HepG2 (cell line): ENCODE measurements around the gene WDR5B. TPM values are rescaled to one million over a fixed set of nuclear protein-coding genes. Genes with fewer than 3 reads are reported as not detected.

Source experiments
- ARNT ChIP-seq: fragments of 450-650 bp; IDR thresholded peaks from 2 replicates; pipeline ENCODE4 v1.6.1; 2017
- BORCS8-MEF2B ChIP-seq: sonication (generic); formaldehyde crosslinking; IDR thresholded peaks from 2 replicates; pipeline ENCODE4 v1.8.0; 2022; ENCODE audit warnings: mild to moderate bottlenecking, missing genetic modification reagents
- GTF3A ChIP-seq: sonication (generic); formaldehyde crosslinking; conservative IDR thresholded peaks from 2 replicates; pipeline ENCODE4 v1.4.0; 2020; ENCODE audit warnings: mild to moderate bottlenecking, missing genetic modification reagents
- NR2F6 ChIP-seq, 2 experiments: IDR thresholded peaks; 2 replicates each; pipeline ENCODE4 v1.6.1; 2016; ENCODE audit warnings: antibody characterized with exemption in 1 of 2, mild to moderate bottlenecking in 1 of 2
- POGZ ChIP-seq: sonication (generic); formaldehyde crosslinking; IDR thresholded peaks from 2 replicates; pipeline ENCODE4 v1.4.0; 2020; ENCODE audit warnings: mild to moderate bottlenecking, missing genetic modification reagents
- RARG ChIP-seq: sonication (generic); formaldehyde crosslinking; IDR thresholded peaks from 2 replicates; pipeline ENCODE4 v1.4.0; 2020; ENCODE audit warnings: low read depth, mild to moderate bottlenecking, missing genetic modification reagents
- RORA ChIP-seq: sonication (generic); formaldehyde crosslinking; IDR thresholded peaks from 2 replicates; pipeline ENCODE4 v1.5.0; 2020; ENCODE audit warnings: mild to moderate bottlenecking, missing genetic modification reagents, moderate library complexity
- SYNCRIP ChIP-seq: fragments of 200-400 bp; formaldehyde crosslinking; IDR thresholded peaks from 2 replicates; pipeline ENCODE4 v1.6.1; 2018; ENCODE audit warnings: mild to moderate bottlenecking, low read depth, low read length; ENCODE audit not compliant: insufficient read depth
- ZNF282 ChIP-seq: fragments of 450-650 bp; IDR thresholded peaks from 2 replicates; pipeline ENCODE4 v1.6.1; 2018; ENCODE audit not compliant: partially characterized antibody
- ZNF496 ChIP-seq: sonication (generic); formaldehyde crosslinking; IDR thresholded peaks from 2 replicates; pipeline ENCODE4 v1.8.1; 2023; ENCODE audit warnings: mild to moderate bottlenecking, moderate library complexity, missing genetic modification reagents; ENCODE audit not compliant: insufficient replicate concordance
- ZNF776 ChIP-seq: sonication (generic); formaldehyde crosslinking; IDR thresholded peaks from 2 replicates; pipeline ENCODE4 v1.4.0; 2020; ENCODE audit warnings: mild to moderate bottlenecking, missing genetic modification reagents
- ZNF790 ChIP-seq: sonication (generic); formaldehyde crosslinking; IDR thresholded peaks from 2 replicates; pipeline ENCODE4 v1.8.0; 2022; ENCODE audit warnings: missing genetic modification reagents, mild to moderate bottlenecking, borderline replicate concordance
- ZNF883 ChIP-seq: sonication (generic); formaldehyde crosslinking; IDR thresholded peaks from 2 replicates; pipeline ENCODE4 v1.5.1; 2020; ENCODE audit warnings: mild to moderate bottlenecking, missing genetic modification reagents; ENCODE audit errors: not compliant biosample characterization
- polyA plus RNA-seq, 8 experiments: library from polyadenylated mRNA; depleted of rRNA in 3 of 8; stranded (reverse) in 7 of 8; unstranded in 1 of 8; fragments of >200 nt; fragmentation: Illumina TruSeq in 4 of 8; extraction: Trizol in 4 of 8; gene quantifications; 2 replicates each; pipeline versions ENCODE4 v1.2.1 to v1.2.3, GENCODE V29; 2011 to 2016; ENCODE audit warnings: low read depth in 4 of 8, missing spikeins in 1 of 8, mixed read lengths in 1 of 8; ENCODE audit not compliant: insufficient read depth in 1 of 8
- total RNA-seq, 5 experiments: library from RNA; depleted of rRNA; stranded (reverse); fragments of >200 nt; fragmentation: Illumina TruSeq; extraction: Trizol; gene quantifications; 2 replicates each; pipeline ENCODE4 v1.2.3, GENCODE V29; 2016; ENCODE audit warnings: low read depth in 1 of 5
- TF ChIP-seq, protein P1 (sequence below): sonication (generic); formaldehyde crosslinking; IDR thresholded peaks from 2 replicates; pipeline ENCODE4 v1.8.0; 2022; ENCODE audit warnings: mild to moderate bottlenecking, missing genetic modification reagents; ENCODE audit not compliant: insufficient replicate concordance
- TF ChIP-seq, protein P2 (sequence below): sonication (generic); formaldehyde crosslinking; IDR thresholded peaks from 2 replicates; pipeline ENCODE4 v1.9.0; 2021; ENCODE audit warnings: missing genetic modification reagents, mild to moderate bottlenecking, borderline replicate concordance
- TF ChIP-seq, protein P3 (sequence below): sonication (generic); formaldehyde crosslinking; IDR thresholded peaks from 2 replicates; pipeline ENCODE4 v1.5.0; 2020; ENCODE audit warnings: missing genetic modification reagents
- TF ChIP-seq, protein P4 (sequence below): sonication (generic); formaldehyde crosslinking; conservative IDR thresholded peaks from 2 replicates; pipeline ENCODE4 v1.4.0; 2020; ENCODE audit warnings: missing genetic modification reagents
- TF ChIP-seq, protein P5 (sequence below): sonication (generic); formaldehyde crosslinking; IDR thresholded peaks from 2 replicates; pipeline ENCODE4 v1.8.0; 2022; ENCODE audit warnings: mild to moderate bottlenecking, missing genetic modification reagents, borderline replicate concordance

WDR5B gene
- total and polyA plus RNA-seq, 2 of the 13 experiments (the other 11 are each of a cell fraction or from before 2014, with no cell fraction given): 2.5 to 3.6 TPM

DNA sequence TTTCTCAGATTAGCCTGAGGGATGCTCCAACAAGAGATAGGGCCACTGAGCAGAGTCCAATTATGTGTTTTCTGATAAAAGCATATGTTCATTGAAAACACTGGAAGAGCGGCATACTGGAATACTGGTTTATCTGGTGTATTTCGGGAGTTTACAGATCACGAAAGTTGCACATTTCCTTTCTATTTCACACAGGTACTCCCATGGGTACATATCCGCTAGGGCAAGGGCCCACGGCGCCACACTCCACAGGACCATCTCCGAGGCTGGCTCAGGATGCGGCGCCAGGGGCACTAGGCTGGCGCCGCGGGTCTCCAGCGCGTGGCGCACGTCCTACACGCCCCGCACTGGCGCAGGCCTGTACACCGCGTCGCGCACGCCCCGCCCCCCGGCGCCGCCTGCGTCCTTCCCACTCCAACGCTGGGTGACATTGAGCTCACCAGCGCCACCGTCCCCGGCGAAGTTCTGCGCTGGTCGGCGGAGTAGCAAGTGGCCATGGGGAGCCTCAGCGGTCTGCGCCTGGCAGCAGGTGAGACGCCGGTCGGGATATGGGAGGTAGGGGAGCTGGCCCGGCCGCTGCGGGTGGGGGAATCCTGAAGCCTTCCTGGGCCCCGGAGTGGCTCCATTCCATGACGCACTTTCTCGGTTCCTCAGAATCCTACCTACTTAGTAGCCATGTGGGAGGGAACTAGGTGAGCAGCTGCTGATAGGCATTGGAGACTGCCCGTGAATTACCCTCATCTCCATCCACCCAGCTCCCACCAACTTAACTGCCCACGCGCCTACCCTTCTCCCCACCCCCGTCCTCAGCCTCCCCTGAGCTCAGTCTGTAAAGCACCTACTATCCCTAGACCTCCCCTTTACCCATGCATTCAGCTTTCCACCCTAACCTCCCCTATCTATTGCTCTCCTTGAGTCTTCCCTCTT lies 31.8 kb downstream of the WDR5B start, which contains the start of gene FAM162A (continued):
- TF ChIP-seq, protein P1, sequence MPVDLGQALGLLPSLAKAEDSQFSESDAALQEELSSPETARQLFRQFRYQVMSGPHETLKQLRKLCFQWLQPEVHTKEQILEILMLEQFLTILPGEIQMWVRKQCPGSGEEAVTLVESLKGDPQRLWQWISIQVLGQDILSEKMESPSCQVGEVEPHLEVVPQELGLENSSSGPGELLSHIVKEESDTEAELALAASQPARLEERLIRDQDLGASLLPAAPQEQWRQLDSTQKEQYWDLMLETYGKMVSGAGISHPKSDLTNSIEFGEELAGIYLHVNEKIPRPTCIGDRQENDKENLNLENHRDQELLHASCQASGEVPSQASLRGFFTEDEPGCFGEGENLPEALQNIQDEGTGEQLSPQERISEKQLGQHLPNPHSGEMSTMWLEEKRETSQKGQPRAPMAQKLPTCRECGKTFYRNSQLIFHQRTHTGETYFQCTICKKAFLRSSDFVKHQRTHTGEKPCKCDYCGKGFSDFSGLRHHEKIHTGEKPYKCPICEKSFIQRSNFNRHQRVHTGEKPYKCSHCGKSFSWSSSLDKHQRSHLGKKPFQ (CRISPR knock-in tag): peak; percentile 84
- TF ChIP-seq ZNF496 (CRISPR knock-in tag): no peak
- no peak for TF ChIP-seq NR2F6 (IDR thresholded peaks at IDR 0.05)
- peak; percentile 80 for TF ChIP-seq NR2F6 (CRISPR knock-in tag; IDR thresholded peaks at IDR 0.05)
- 0 out of 2 replicates have a peak, but pooled peaks have one; percentile 19 for TF ChIP-seq RORA (CRISPR knock-in tag)
- 0 out of 2 replicates have a peak, but pooled peaks have one; percentile 70 for TF ChIP-seq ZNF790 (CRISPR knock-in tag)
- TF ChIP-seq, protein P2, sequence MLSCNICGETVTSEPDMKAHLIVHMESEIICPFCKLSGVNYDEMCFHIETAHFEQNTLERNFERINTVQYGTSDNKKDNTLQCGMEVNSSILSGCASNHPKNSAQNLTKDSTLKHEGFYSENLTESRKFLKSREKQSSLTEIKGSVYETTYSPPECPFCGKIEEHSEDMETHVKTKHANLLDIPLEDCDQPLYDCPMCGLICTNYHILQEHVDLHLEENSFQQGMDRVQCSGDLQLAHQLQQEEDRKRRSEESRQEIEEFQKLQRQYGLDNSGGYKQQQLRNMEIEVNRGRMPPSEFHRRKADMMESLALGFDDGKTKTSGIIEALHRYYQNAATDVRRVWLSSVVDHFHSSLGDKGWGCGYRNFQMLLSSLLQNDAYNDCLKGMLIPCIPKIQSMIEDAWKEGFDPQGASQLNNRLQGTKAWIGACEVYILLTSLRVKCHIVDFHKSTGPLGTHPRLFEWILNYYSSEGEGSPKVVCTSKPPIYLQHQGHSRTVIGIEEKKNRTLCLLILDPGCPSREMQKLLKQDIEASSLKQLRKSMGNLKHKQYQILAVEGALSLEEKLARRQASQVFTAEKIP (CRISPR knock-in tag): no peak
- TF ChIP-seq RARG: no peak
- TF ChIP-seq ZNF883 (CRISPR knock-in tag): peak; percentile 82
- TF ChIP-seq, protein P3, sequence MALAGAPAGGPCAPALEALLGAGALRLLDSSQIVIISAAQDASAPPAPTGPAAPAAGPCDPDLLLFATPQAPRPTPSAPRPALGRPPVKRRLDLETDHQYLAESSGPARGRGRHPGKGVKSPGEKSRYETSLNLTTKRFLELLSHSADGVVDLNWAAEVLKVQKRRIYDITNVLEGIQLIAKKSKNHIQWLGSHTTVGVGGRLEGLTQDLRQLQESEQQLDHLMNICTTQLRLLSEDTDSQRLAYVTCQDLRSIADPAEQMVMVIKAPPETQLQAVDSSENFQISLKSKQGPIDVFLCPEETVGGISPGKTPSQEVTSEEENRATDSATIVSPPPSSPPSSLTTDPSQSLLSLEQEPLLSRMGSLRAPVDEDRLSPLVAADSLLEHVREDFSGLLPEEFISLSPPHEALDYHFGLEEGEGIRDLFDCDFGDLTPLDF: peak; percentile 66; the same call in 1 of the 2 replicates
- 0 out of 2 replicates have a peak, but pooled peaks have one; percentile 49 for TF ChIP-seq GTF3A (CRISPR knock-in tag)
- TF ChIP-seq ZNF282: no peak
- peak; percentile 92 for TF ChIP-seq POGZ
- TF ChIP-seq, protein P4, sequence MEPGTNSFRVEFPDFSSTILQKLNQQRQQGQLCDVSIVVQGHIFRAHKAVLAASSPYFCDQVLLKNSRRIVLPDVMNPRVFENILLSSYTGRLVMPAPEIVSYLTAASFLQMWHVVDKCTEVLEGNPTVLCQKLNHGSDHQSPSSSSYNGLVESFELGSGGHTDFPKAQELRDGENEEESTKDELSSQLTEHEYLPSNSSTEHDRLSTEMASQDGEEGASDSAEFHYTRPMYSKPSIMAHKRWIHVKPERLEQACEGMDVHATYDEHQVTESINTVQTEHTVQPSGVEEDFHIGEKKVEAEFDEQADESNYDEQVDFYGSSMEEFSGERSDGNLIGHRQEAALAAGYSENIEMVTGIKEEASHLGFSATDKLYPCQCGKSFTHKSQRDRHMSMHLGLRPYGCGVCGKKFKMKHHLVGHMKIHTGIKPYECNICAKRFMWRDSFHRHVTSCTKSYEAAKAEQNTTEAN (CRISPR knock-in tag): peak; percentile 77; the same call in 1 of the 2 replicates
- TF ChIP-seq SYNCRIP: no peak
- peak; percentile 68; the same call in 1 of the 2 replicates for TF ChIP-seq ZNF776 (CRISPR knock-in tag)
- TF ChIP-seq, protein P5, sequence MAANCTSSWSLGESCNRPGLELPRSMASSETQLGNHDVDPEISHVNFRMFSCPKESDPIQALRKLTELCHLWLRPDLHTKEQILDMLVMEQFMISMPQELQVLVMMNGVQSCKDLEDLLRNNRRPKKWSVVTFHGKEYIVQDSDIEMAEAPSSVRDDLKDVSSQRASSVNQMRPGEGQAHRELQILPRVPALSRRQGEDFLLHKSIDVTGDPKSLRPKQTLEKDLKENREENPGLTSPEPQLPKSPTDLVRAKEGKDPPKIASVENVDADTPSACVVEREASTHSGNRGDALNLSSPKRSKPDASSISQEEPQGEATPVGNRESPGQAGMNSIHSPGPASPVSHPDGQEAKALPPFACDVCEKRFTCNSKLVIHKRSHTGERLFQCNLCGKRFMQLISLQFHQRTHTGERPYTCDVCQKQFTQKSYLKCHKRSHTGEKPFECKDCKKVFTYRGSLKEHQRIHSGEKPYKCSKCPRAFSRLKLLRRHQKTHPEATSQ (CRISPR knock-in tag): peak; percentile 72; the same call in 1 of the 2 replicates
- TF ChIP-seq BORCS8-MEF2B (CRISPR knock-in tag): peak; percentile 97
- no peak for TF ChIP-seq ARNT
